Epithelial cell of esophagus (primary cell): ENCODE measurements around the gene POU2AF1.

Experiments used
- DNase-seq: peaks from one replicate; pipeline ENCODE4 v3.0.0; 2010; ENCODE audit warnings: low read depth
- H3K4me3 ChIP-seq: 2 replicates; pipeline ENCODE4 v1.5.1; 2011; ENCODE audit warnings: mild to moderate bottlenecking, low read length, control low read depth
- TF ChIP-seq, protein P1 (sequence below): IDR thresholded peaks from 2 replicates; pipeline ENCODE4 v1.5.1; 2011; ENCODE audit warnings: low read depth, mild to moderate bottlenecking, low read length, control low read depth, inconsistent platforms; ENCODE audit not compliant: insufficient read depth; ENCODE audit errors: missing control alignments

Gene POU2AF1

DNA sequence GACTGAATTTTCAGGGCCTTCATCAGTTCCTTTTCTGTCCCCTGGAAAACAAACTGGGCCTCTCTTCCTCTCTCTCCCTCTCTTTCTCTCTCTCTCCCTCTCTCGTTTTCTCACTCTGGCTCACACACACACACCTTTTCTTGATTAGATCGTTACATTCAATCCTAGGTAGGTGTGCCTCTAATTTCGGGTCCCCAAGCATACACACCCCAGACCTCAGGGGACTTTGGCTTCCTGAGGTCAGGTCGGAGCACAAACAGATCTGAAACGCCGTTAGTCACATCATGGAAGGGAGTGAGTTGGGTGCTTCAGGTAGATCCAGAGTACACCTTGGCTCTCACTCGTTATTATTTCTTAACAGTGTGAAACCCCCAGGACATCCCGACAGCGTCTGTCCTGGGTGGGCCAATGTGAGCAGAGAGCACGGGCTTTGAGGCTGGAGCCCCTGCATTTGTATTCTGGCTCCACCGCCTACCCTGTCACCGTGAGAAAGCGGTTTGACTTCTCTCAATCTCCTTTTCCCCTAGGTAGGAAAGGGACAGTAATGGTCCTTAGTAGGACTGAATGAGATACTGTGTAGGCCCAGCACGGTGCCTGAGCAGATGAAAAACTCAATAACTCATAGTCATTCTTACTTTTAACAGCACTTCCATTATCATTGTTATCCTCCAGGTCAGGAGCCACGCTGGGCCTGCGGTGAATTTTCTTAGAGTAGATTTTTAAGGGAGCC is 37.3 kb upstream of the POU2AF1 start:
- no peak for DNase-seq
- TF ChIP-seq, protein P1, sequence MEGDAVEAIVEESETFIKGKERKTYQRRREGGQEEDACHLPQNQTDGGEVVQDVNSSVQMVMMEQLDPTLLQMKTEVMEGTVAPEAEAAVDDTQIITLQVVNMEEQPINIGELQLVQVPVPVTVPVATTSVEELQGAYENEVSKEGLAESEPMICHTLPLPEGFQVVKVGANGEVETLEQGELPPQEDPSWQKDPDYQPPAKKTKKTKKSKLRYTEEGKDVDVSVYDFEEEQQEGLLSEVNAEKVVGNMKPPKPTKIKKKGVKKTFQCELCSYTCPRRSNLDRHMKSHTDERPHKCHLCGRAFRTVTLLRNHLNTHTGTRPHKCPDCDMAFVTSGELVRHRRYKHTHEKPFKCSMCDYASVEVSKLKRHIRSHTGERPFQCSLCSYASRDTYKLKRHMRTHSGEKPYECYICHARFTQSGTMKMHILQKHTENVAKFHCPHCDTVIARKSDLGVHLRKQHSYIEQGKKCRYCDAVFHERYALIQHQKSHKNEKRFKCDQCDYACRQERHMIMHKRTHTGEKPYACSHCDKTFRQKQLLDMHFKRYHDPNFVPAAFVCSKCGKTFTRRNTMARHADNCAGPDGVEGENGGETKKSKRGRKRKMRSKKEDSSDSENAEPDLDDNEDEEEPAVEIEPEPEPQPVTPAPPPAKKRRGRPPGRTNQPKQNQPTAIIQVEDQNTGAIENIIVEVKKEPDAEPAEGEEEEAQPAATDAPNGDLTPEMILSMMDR, result no peak
- no peak overlapping the region for H3K4me3 ChIP-seq

DNA sequence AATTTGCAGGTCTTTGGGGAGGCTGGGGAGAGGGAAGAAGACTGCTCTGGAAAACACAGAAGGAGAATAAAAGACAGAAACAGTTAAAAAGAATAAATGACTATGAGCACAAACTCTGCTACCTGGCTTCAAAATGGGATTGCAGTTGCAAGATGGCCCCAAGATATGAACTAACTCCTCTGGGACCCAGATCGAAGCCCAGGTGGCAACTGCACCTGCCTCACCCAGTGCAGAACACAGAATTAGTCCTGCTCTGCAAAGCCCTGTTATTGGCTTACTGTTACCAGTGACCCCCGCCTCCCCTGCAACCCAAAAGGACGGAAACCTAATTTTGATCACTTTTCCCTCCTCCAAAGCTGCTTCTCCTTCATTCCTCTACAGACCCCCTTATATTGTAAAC is 35.9 kb upstream of the POU2AF1 start:
- TF ChIP-seq, protein P1, result no peak
- H3K4me3 ChIP-seq, result no peak overlapping the region
- DNase-seq, result no peak

DNA sequence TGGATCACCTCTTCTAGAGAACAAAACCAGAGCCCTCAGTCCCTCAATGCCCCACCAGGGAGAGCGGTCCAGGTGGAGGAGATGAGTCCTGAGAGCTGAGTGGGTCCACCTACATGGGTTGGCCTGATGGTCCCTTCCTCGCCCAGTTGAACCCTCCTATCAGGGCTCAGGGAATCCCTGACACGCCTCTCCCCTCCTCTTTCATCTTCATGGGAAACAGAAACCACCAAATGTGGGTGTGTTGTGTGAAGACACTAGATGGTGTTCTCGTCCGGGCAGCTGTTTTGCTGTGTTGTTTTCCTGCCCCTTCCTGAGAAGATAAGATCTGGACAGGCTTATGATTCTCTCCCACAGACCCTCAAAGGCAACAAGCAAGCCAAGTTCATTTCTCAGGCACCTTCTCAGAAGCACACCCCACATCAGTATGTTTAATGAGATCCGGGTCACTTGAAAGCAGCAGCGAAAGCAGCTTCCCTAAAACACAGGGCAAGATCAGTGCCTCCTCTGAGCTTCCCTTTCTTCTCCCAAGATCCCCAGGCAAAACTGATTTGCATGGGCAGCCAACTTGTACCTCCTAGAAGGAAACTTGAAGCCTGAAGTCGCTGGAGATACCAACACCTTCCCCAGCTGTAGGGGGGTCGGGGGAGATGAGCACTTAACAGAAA is 35.3 kb upstream of the POU2AF1 start:
- TF ChIP-seq, protein P1, result no peak
- H3K4me3 ChIP-seq, result no peak overlapping the region
- no peak for DNase-seq

DNA sequence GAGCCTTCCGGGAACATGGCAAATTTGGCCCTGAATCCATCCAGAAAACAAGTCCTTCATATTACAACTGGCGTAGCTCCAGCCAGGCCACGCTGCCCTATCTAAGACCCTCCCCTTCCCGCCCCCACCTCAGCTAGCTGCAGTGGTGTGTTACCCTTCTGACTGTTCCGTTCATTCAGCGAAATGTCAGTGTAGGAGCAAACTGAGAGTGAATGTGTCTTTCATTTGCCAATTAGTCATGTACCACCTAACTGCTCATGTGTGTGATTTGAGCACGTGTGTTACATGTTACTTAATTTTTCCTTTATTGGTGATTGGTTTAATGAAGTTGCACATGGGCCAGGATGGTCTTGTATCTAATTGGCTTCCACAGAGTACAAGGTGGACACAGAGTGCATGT is 34.8 kb upstream of the POU2AF1 start:
- TF ChIP-seq, protein P1, result no peak
- no peak for DNase-seq
- no peak overlapping the region for H3K4me3 ChIP-seq

- TF ChIP-seq, protein P1, result no peak
- no peak overlapping the region for H3K4me3 ChIP-seq
- no peak for DNase-seq
Observed at GRCh38 chr11:111412293-111412692, 33.2 kb upstream of the POU2AF1 start.

DNA sequence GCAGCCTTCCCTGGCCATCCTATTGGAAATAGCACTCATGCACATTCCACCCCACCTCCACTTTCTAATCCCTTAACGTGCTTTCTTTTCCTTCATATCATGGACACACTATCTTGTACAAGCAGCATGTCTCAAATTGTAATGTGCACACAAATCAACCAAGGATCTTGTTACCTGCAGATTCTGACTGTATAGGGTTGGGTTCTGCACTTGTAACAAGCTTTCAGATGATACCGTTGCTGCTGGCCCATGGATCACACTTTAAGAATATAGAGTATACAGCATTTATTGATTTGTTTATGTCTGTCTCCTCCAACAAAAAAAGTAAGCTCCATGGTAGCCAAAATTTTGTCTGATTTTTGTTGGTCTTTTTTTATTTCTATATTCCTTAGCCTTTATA is 32.4 kb upstream of the POU2AF1 start:
- DNase-seq, result no peak
- TF ChIP-seq, protein P1, result no peak
- no peak overlapping the region for H3K4me3 ChIP-seq
